ENCODE measurements around the gene AATK. TPM values are rescaled to one million over a fixed set of nuclear protein-coding genes. Genes with fewer than 3 reads are reported as not detected.
"Not testable (repeated sequence)": the region's sequence is repeated elsewhere in the genome, so short reads cannot be mapped to it uniquely, and the experiment has no call there.

The AATK gene
- total and polyA plus RNA-seq, 2 experiments from 2014 or later, result 0.25 to 1.6 TPM

DNA sequence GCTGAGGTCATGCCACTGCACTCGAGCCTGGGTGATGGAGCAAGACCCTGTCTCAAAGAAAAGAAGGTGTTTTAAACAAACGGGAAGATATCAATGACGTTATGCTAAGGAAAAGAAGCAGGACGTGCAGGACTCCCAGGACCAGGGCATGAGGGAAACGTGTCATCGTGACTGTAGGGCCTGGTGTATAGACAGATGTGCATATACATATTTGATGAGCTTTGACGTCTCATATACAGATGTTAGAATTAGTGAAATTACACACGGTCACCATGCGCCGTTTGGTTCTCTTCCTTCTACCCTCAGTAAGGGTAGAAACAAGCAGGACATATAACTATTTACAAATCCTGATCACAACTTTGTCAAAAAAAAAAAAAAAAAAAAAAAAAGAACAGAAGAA is 18.3 kb downstream of the AATK start:
- no peak overlapping the region for H3K9ac ChIP-seq
- H2AFZ ChIP-seq, result no peak overlapping the region
- in situ Hi-C loops (cut with MboI), result no loop called here
- no peaks in the 10 kb centered on the region for H3K79me2 ChIP-seq (ENCODE audit: insufficient read depth)
- no peaks in the 10 kb centered on the region for H3K9me3 ChIP-seq (ENCODE audit: low read depth)
- DNase-seq, result no peak
- no peaks in the 10 kb centered on the region for H3F3A ChIP-seq (ENCODE audit: insufficient read depth)
- no peak overlapping the region for H3K4me2 ChIP-seq (ENCODE audit: unreplicated experiment)
- H3K36me3 ChIP-seq (ENCODE audit: low read depth), result no peaks in the 10 kb centered on the region
- H4K20me1 ChIP-seq (ENCODE audit: insufficient read depth), result no peaks in the 10 kb centered on the region
- no peak overlapping the region for H3K27ac ChIP-seq
- no peaks in the 10 kb centered on the region for H3K9me2 ChIP-seq (ENCODE audit: insufficient read depth)
- no peaks in the 10 kb centered on the region for H3K4me1 ChIP-seq (ENCODE audit: insufficient read depth)
- TF ChIP-seq EZH2phosphoT487 (IDR thresholded peaks at IDR 0.05; ENCODE audit: insufficient read depth, low read depth) (no peak), EZH2 (IDR thresholded peaks at IDR 0.05; ENCODE audit: insufficient read depth, poor library complexity, severe bottlenecking) (no peak)
- H3K4me3 ChIP-seq, result no peak overlapping the region
- WGBS, 2 experiments (ENCODE audit: low coverage in 1 of 2, low lambda C conversion rate in 2 of 2, missing lambda C conversion rate in 2 of 2), result 70 to 72% methylated on average over 10 of the region's 10 CpGs
- no peaks in the 10 kb centered on the region; the same call in 1 of the 2 replicates for H3K27me3 ChIP-seq (replicated peaks; ENCODE audit: insufficient read depth)

DNA sequence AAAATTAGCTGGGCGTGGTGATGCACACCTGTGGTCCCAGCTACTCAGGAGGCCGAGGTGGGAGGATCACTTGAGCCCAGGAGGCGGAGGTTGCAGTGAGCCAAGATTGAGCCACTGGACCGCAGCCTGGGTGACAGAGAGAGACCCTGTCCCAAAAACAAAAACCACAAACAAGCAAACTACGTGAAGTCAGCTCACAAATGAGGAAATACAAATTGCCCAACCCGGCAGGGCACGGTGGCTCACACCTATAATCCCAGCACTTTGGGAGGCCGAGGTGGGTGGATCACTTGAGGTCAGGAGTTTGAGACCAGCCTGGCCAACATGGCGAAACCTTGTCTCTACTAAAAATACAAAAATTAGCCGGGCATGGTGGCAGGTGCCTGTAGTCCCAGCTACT is 19.8 kb downstream of the AATK start:
- DNase-seq; H3K27ac ChIP-seq; H3F3A ChIP-seq (ENCODE audit: insufficient read depth); H3K4me3 ChIP-seq; H3K4me1 ChIP-seq (ENCODE audit: insufficient read depth); H3K4me2 ChIP-seq (ENCODE audit: unreplicated experiment); H3K9me2 ChIP-seq (ENCODE audit: insufficient read depth); H3K9me3 ChIP-seq (ENCODE audit: low read depth); H3K36me3 ChIP-seq (ENCODE audit: low read depth); H4K20me1 ChIP-seq (ENCODE audit: insufficient read depth); H3K9ac ChIP-seq; in situ Hi-C loops (cut with MboI); H3K27me3 ChIP-seq (replicated peaks; ENCODE audit: insufficient read depth); H2AFZ ChIP-seq; H3K79me2 ChIP-seq (ENCODE audit: insufficient read depth): not testable (repeated sequence)
- 64 to 70% methylated on average over 9 to 10 of the region's 10 CpGs for WGBS, 2 experiments (ENCODE audit: low coverage in 1 of 2, low lambda C conversion rate in 2 of 2, missing lambda C conversion rate in 2 of 2)

GRCh38 chr17:81144423-81144781 is 21.6 kb downstream of the AATK start:
- Histone ChIP-seq H4K20me1 (ENCODE audit: insufficient read depth) (no peaks in the 10 kb centered on the region), H3K27ac (no peak overlapping the region), H3K4me2 (ENCODE audit: unreplicated experiment) (no peak overlapping the region), H3K9me2 (ENCODE audit: insufficient read depth) (no peaks in the 10 kb centered on the region), H2AFZ (no peak overlapping the region), H3K9me3 (ENCODE audit: low read depth) (no peaks in the 10 kb centered on the region), H3K4me1 (ENCODE audit: insufficient read depth) (no peaks in the 10 kb centered on the region), H3K9ac (no peak overlapping the region), H3K27me3 (replicated peaks; ENCODE audit: insufficient read depth) (no peaks in the 10 kb centered on the region), H3K79me2 (ENCODE audit: insufficient read depth) (no peaks in the 10 kb centered on the region), H3K4me3 (no peak overlapping the region), H3K36me3 (ENCODE audit: low read depth) (no peaks in the 10 kb centered on the region), H3F3A (ENCODE audit: insufficient read depth) (no peaks in the 10 kb centered on the region)
- 74 to 76% methylated on average over 12 to 14 of the region's 14 CpGs for WGBS, 2 experiments (ENCODE audit: low coverage in 1 of 2, low lambda C conversion rate in 2 of 2, missing lambda C conversion rate in 2 of 2)
- in situ Hi-C loops (cut with MboI), result no loop called here
- DNase-seq, result no peak
- TF ChIP-seq EZH2phosphoT487 (IDR thresholded peaks at IDR 0.05; ENCODE audit: insufficient read depth, low read depth) (no peak), EZH2 (IDR thresholded peaks at IDR 0.05; ENCODE audit: insufficient read depth, poor library complexity, severe bottlenecking) (no peak)

DNA sequence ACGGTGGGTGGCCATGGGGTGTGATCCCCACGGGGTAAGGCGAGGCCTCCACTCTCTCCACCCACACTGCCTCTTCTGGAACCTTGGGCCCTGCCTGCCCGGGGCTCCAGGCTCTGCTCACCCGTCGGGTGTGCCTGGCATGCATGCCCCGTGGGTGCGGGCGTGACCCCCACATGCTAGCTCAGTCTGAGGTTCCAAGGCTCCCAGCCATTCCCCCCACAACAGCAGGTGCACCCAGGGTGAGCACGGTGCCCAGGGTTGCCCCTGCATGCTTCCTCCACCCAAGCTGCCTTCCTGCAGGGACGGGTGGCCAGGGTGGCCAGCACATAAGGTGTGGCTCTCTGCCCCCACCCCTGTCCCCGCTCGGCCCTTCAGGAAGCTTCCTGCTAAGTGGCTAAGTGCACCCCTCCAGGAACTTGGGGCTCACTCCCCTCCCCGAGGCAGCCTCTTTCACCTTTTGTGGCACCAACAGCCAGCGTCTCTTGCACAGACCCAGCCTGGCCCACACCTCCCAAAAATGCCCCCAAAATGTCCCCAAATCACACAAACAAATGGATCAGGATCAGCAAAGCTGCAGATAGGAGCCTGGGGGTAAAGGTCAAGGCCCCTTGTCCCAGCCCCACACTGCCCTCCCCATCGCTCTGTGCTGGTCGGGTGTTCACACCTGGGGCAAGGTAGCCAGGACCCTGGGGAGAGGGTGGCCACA is 22.2 kb downstream of the AATK start:
- Histone ChIP-seq H3K4me1 (ENCODE audit: insufficient read depth) (no peaks in the 10 kb centered on the region), H3K27me3 (replicated peaks; ENCODE audit: insufficient read depth) (no peaks in the 10 kb centered on the region), H3F3A (ENCODE audit: insufficient read depth) (no peaks in the 10 kb centered on the region), H4K20me1 (ENCODE audit: insufficient read depth) (no peaks in the 10 kb centered on the region), H3K79me2 (ENCODE audit: insufficient read depth) (no peaks in the 10 kb centered on the region), H3K27ac (no peak overlapping the region), H2AFZ (no peak overlapping the region), H3K36me3 (ENCODE audit: low read depth) (no peaks in the 10 kb centered on the region), H3K4me2 (ENCODE audit: unreplicated experiment) (no peak overlapping the region), H3K9me3 (ENCODE audit: low read depth) (no peaks in the 10 kb centered on the region), H3K9ac (no peak overlapping the region), H3K4me3 (no peak overlapping the region), H3K9me2 (ENCODE audit: insufficient read depth) (no peaks in the 10 kb centered on the region)
- WGBS, 2 experiments (ENCODE audit: low coverage in 1 of 2, low lambda C conversion rate in 2 of 2, missing lambda C conversion rate in 2 of 2), result 72 to 85% methylated on average over 15 to 17 of the region's 17 CpGs
- no peak for DNase-seq
- in situ Hi-C loops (cut with MboI), result no loop called here
- TF ChIP-seq EZH2phosphoT487 (IDR thresholded peaks at IDR 0.05; ENCODE audit: insufficient read depth, low read depth), result no peak
- TF ChIP-seq EZH2 (IDR thresholded peaks at IDR 0.05; ENCODE audit: insufficient read depth, poor library complexity, severe bottlenecking), result no peak

GRCh38 chr17:81143200-81143527 is 22.9 kb downstream of the AATK start:
- Histone ChIP-seq H3K4me3 (no peak overlapping the region), H2AFZ (0 out of 2 replicates have a peak overlapping the region, but pooled peaks have one; percentile 31), H3F3A (ENCODE audit: insufficient read depth) (no peaks in the 10 kb centered on the region), H3K4me1 (ENCODE audit: insufficient read depth) (no peaks in the 10 kb centered on the region), H3K27me3 (replicated peaks; ENCODE audit: insufficient read depth) (no peaks in the 10 kb centered on the region), H3K27ac (no peak overlapping the region), H3K9me2 (ENCODE audit: insufficient read depth) (no peaks in the 10 kb centered on the region), H4K20me1 (ENCODE audit: insufficient read depth) (no peaks in the 10 kb centered on the region), H3K4me2 (ENCODE audit: unreplicated experiment) (no peak overlapping the region), H3K9ac (no peak overlapping the region), H3K79me2 (ENCODE audit: insufficient read depth) (no peaks in the 10 kb centered on the region), H3K9me3 (ENCODE audit: low read depth) (no peaks in the 10 kb centered on the region), H3K36me3 (ENCODE audit: low read depth) (no peaks in the 10 kb centered on the region)
- TF ChIP-seq EZH2phosphoT487 (IDR thresholded peaks at IDR 0.05; ENCODE audit: insufficient read depth, low read depth) (no peak), EZH2 (IDR thresholded peaks at IDR 0.05; ENCODE audit: insufficient read depth, poor library complexity, severe bottlenecking) (no peak)
- DNase-seq, result no peak
- in situ Hi-C loops (cut with MboI), result no loop called here
- WGBS, 2 experiments (ENCODE audit: low coverage in 1 of 2, low lambda C conversion rate in 2 of 2, missing lambda C conversion rate in 2 of 2), result 62 to 74% methylated on average over 7 to 11 of the region's 11 CpGs
